HL-60 (cell line): Measurements from ENCODE around the gene PTGR1.

Source experiments
- DNase-seq, 2 experiments: peaks; one replicate each; pipeline ENCODE4 v3.0.0-alpha.2; 2010 to 2020; ENCODE audit warnings: low read depth in 1 of 2, low spot score in 1 of 2
- H3K27ac ChIP-seq: fragments of 250-450 bp; sonication (Bioruptor Pico); replicated peaks from 2 replicates; pipeline ENCODE4 v1.5.1; 2020; ENCODE audit warnings: mild to moderate bottlenecking, moderate library complexity
- H3K27me3 ChIP-seq: fragments of 250-450 bp; sonication (Bioruptor Pico); 2 replicates; pipeline ENCODE4 v1.5.1; 2021; ENCODE audit warnings: mild to moderate bottlenecking, moderate library complexity; ENCODE audit not compliant: insufficient read depth, poor library complexity, severe bottlenecking
- H3K4me3 ChIP-seq: replicated peaks from 2 replicates; pipeline ENCODE4 v1.5.1; 2011; ENCODE audit warnings: mild to moderate bottlenecking, control low read depth, low read length; ENCODE audit not compliant: insufficient read depth
- GABPA ChIP-seq: IDR thresholded peaks from 2 replicates; pipeline ENCODE4 v1.6.1; 2012; ENCODE audit warnings: low read depth
- POLR2AphosphoS5 ChIP-seq: IDR thresholded peaks from 2 replicates; pipeline ENCODE4 v1.6.1; 2012; ENCODE audit warnings: low read depth
- REST ChIP-seq: IDR thresholded peaks from 2 replicates; pipeline ENCODE4 v1.6.1; 2012; ENCODE audit warnings: low read depth; ENCODE audit not compliant: insufficient replicate concordance
- SPI1 ChIP-seq: IDR thresholded peaks from 2 replicates; pipeline ENCODE4 v1.6.1; 2012; ENCODE audit warnings: low read depth, mild to moderate bottlenecking, borderline replicate concordance
- TF ChIP-seq, protein P1 (sequence below): IDR thresholded peaks from one replicate; pipeline ENCODE4 v1.5.1; 2011; ENCODE audit warnings: low read length, control low read depth, inconsistent platforms; ENCODE audit not compliant: insufficient read depth

Gene PTGR1

DNA sequence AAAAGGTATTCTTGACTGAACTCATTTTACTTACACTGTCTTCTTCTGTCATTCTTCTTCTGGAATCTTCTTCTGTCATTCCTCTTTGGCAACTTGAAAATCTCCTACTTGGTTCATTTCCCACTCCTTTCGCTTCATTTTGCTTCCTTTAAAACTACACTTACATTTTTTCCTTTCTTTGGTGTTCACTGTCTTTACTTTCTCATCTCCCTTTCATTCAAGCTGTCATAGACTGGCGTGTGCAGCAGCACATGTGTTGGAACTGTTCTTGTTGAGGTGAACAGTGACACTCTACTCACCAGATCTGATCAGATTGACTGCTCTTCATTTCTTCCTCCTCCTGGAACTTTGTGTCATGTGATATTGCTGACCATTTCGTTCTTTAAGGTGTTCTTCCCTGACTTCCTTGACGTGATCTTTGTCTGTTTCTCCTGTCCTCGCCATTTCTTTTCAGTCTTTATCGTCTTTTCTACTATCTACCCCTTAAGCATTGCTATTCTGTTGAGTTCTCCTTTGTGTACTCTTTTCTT, 38.0 kb upstream of the PTGR1 start:
- no peaks in the 10 kb centered on the region for H3K27me3 ChIP-seq
- DNase-seq: no peak
- TF ChIP-seq POLR2AphosphoS5 (no peak), SPI1 (no peak), GABPA (no peak)
- no peak overlapping the region for H3K27ac ChIP-seq
- no peak overlapping the region for H3K4me3 ChIP-seq

GRCh38 chr9:111634860-111635259, 35.4 kb upstream of the PTGR1 start:
- TF ChIP-seq GABPA (no peak), REST (no peak), SPI1 (no peak), POLR2AphosphoS5 (no peak)
- TF ChIP-seq, protein P1, sequence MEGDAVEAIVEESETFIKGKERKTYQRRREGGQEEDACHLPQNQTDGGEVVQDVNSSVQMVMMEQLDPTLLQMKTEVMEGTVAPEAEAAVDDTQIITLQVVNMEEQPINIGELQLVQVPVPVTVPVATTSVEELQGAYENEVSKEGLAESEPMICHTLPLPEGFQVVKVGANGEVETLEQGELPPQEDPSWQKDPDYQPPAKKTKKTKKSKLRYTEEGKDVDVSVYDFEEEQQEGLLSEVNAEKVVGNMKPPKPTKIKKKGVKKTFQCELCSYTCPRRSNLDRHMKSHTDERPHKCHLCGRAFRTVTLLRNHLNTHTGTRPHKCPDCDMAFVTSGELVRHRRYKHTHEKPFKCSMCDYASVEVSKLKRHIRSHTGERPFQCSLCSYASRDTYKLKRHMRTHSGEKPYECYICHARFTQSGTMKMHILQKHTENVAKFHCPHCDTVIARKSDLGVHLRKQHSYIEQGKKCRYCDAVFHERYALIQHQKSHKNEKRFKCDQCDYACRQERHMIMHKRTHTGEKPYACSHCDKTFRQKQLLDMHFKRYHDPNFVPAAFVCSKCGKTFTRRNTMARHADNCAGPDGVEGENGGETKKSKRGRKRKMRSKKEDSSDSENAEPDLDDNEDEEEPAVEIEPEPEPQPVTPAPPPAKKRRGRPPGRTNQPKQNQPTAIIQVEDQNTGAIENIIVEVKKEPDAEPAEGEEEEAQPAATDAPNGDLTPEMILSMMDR: no peak
- DNase-seq: no peak
- Histone ChIP-seq H3K27me3 (no peaks in the 10 kb centered on the region), H3K27ac (no peak overlapping the region), H3K4me3 (no peak overlapping the region)

- H3K4me3 ChIP-seq: no peak overlapping the region
Observed at GRCh38 chr9:111633389-111633736, 33.9 kb upstream of the PTGR1 start.

More at GRCh38 chr9:111633389-111633736, 33.9 kb upstream of the PTGR1 start:
- H3K27ac ChIP-seq: no peak overlapping the region
- H3K27me3 ChIP-seq: no peaks in the 10 kb centered on the region
- DNase-seq: no peak
- TF ChIP-seq SPI1 (no peak), GABPA (no peak), REST (no peak), POLR2AphosphoS5 (no peak)
- TF ChIP-seq, protein P1: no peak
